ENCODE results near the gene HSBP1L1.

DNA sequence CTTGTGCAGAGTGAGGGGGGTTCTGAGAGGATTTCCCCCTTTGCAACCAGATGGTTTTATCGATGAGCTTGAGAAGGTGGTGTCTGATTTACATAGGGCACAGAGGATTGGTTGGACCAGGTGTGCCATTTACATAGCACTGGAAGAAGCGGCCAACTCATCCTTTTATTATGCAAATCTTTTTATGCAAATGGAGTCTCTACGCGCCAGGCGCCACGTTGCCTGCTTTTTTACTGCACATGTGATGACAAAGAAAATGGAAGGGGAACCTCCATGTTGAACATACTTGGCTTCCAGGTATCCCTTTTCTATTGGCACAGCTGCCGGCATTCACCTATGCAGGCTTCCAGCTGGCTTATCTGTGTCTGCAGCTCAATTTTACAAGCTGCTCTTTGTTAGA lies 42.3 kb downstream of the HSBP1L1 start:
- TF ChIP-seq, protein P1, sequence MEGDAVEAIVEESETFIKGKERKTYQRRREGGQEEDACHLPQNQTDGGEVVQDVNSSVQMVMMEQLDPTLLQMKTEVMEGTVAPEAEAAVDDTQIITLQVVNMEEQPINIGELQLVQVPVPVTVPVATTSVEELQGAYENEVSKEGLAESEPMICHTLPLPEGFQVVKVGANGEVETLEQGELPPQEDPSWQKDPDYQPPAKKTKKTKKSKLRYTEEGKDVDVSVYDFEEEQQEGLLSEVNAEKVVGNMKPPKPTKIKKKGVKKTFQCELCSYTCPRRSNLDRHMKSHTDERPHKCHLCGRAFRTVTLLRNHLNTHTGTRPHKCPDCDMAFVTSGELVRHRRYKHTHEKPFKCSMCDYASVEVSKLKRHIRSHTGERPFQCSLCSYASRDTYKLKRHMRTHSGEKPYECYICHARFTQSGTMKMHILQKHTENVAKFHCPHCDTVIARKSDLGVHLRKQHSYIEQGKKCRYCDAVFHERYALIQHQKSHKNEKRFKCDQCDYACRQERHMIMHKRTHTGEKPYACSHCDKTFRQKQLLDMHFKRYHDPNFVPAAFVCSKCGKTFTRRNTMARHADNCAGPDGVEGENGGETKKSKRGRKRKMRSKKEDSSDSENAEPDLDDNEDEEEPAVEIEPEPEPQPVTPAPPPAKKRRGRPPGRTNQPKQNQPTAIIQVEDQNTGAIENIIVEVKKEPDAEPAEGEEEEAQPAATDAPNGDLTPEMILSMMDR (IDR thresholded peaks at IDR 0.05), result no peak
- no peak for TF ChIP-seq POLR2A (IDR thresholded peaks at IDR 0.05)
